PC-3 (cell line): ENCODE results near the gene ANKRA2.

ENCODE experiments used
- CTCF ChIP-seq: fragments of 300-600 bp; sonication (generic); conservative IDR thresholded peaks from 2 replicates; pipeline ENCODE4 v1.5.1; 2017; ENCODE audit warnings: antibody characterized with exemption, low read depth, mild to moderate bottlenecking, low read length
- EZH2 ChIP-seq: fragments of 300-600 bp; sonication (generic); IDR thresholded peaks from one replicate; pipeline ENCODE4 v1.6.1; 2017; ENCODE audit warnings: antibody characterized with exemption, mild to moderate bottlenecking, low read length; ENCODE audit not compliant: unreplicated experiment
- EZH2phosphoT487 ChIP-seq: fragments of 300-600 bp; sonication (generic); IDR thresholded peaks from 2 replicates; pipeline ENCODE4 v1.6.1; 2018; ENCODE audit warnings: mild to moderate bottlenecking, antibody characterized with exemption, low read length, borderline replicate concordance

GRCh38 chr5:73550016-73550415, 15.4 kb downstream of the ANKRA2 start:
- TF ChIP-seq CTCF (no peak), EZH2 (no peak), EZH2phosphoT487 (no peak)
